HG02884 (cell line): ENCODE measurements around the gene GPALPP1.
"Not testable (repeated sequence)": the region's sequence is repeated elsewhere in the genome, so short reads cannot be mapped to it uniquely, and the experiment has no call there.

Source experiments
- ATAC-seq: cut with Tn5 transposase; IDR thresholded peaks from one replicate; pipeline ENCODE4 v1.9.1; 2021; ENCODE audit warnings: mild to moderate bottlenecking, moderate library complexity; ENCODE audit not compliant: unreplicated experiment

GPALPP1 gene

DNA sequence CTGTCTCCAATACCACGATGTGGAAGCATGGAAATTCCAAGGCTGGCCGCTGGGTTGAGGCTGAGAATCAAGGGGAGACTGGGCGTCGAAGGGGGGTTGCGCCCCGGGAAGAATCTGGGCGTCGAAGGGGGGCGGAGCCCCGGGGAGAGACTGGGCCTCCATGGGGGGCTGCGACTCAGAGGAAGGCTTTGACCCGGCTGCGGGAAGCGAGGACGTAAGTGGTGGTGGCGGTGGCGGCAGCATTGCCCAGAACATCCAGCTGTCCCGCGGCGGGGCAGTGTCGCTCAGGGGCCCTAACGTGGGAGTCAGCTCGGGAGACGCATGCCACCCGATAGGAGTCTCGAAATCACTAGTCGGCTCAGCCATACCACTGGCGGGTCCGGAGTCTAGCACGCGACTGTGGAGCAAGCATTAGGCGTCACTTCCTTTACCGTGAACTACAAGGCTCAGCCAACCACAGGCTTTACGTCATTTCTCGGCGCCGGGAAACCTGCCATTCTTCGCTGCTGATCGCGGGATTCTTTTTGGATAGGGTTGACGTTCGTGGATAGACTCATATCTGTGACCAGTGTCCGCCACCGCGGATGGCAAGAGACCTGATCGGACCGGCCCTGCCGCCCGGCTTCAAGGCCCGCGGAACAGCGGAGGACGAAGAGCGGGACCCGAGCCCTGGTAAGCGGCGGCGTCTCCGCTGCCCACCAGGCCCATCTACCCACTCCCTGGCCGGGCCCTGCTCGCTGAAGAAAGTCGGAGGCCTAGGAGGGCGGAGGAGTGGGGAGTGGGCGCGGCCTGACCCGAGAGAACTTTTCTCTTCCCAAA lies at the start of gene GPALPP1, which contains the start of gene NUFIP1:
Gene GPALPP1, plus strand, starts transcription at position 468 of the 819 bp plus-strand sequence. Its CDS starts 117 bp downstream, at position 585.
Gene NUFIP1, minus strand, starts transcription at position 401 of the 819 bp plus-strand sequence. Its CDS starts 35 bp downstream, at position 366.
- peak; percentile 99 for ATAC-seq

- ATAC-seq: not testable (repeated sequence)
Observed at GRCh38 chr13:44943411-44943810, 45.9 kb upstream of the GPALPP1 start.

GRCh38 chr13:44951184-44951583 lies 38.2 kb upstream of the GPALPP1 start:
- ATAC-seq: no peak

DNA sequence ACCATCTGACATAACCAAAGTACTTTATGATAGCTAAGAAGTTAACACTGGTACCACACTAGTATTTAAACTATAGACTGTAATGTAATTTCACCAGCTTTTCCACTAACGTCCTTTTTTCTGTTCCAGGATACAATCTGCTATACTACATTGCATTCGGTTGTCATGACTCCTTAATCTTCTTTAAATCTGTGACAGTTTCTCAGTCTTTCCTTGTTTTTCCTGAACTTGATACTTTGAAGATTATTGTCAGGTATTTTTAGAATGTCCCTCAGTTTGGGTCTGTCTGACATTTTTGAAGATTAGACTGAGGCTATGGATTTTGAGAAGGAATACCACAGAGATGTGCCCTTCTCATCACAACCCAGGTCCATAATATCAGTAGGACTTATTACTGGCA lies 36.7 kb upstream of the GPALPP1 start:
- ATAC-seq: no peak

- ATAC-seq: no peak
Observed at GRCh38 chr13:44954224-44954623, 35.1 kb upstream of the GPALPP1 start.

DNA sequence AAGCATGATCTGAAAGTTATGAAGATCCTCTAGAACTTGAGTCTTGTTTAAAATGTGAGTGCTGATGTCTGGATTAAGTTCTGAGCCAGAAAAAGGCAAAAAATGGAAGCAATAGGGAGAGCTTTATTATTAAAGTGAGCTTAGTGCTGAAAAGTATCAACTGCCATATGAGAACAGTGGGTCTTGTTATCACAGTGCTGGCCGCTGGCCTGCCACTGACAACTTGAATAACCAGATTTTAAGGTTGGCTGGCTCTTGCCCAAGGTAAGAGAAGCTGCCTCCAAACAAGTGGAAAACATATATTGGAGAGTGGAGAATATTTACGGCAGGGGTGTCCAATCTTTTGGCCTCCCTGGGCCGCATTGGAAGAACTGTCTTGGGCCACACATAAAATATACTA lies 33.9 kb upstream of the GPALPP1 start:
- no peak for ATAC-seq

DNA sequence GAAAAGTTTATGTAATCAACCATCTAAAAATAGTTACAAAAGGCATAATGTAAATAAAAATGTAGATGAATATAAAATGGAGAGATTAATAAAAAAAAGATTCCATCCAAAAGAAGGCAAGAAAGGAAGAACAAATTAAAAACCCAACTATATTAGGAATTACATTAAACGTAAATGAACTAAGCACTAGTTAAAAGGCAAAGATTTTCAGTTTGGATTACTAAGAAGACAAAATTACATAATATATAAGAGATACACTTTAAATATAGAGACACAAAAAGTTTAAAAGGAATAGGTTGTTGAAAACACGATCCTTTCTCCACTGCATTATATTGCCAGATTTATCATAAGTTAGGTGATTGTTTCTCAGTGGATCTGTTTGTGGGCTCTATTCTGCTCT lies 27.3 kb upstream of the GPALPP1 start:
- ATAC-seq: no peak

DNA sequence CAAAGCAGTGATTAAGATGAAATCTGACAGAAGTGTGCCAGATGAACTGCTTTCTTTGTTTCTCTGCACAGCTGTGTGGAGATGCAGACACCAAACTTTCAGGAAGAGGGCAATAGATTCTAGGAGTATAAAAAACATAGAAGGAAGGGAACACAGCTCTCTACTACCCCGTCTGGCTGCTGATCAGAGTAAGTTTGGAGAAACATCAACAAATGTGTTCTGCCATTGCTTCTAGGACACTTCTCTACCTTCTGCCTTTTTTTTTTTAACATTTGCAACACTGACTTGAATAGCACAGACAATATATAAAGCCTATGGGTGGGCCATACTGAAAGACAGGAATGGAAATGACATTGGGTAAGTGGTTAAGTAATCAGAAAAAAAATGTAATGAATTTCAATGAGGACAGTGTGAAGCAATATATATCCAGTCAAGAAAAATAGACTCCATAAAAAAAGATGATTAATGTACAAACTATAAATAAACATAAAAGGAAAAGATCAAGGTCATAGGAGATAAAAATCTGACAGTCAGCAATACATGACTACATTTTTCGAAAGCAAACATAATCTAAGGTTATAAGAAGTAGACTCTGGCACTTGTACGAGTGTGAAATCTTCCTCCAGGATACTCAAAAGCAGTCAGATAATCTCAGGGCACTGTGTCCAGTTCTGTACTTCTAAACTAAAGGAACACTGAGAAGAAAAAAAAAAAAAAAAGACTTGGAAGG lies 21.5 kb upstream of the GPALPP1 start:
- ATAC-seq: no peak

DNA sequence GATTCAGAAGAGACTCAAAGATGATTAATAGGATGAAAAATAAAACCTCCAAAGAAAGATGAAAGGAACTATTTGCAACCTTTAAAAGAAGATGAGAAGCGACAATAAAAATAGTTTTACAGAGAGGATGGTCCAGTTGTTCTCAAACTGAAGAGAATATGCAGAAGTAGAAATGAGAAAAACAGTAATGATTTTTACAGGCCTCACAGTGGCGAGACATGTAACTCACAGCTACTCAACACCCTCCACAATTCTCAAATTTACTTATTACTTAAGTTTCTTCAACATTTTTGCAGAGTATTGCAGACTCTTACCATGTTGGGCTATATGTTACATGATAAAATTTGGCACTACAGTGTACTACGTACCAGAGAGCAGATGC lies 20.9 kb upstream of the GPALPP1 start:
- no peak for ATAC-seq

DNA sequence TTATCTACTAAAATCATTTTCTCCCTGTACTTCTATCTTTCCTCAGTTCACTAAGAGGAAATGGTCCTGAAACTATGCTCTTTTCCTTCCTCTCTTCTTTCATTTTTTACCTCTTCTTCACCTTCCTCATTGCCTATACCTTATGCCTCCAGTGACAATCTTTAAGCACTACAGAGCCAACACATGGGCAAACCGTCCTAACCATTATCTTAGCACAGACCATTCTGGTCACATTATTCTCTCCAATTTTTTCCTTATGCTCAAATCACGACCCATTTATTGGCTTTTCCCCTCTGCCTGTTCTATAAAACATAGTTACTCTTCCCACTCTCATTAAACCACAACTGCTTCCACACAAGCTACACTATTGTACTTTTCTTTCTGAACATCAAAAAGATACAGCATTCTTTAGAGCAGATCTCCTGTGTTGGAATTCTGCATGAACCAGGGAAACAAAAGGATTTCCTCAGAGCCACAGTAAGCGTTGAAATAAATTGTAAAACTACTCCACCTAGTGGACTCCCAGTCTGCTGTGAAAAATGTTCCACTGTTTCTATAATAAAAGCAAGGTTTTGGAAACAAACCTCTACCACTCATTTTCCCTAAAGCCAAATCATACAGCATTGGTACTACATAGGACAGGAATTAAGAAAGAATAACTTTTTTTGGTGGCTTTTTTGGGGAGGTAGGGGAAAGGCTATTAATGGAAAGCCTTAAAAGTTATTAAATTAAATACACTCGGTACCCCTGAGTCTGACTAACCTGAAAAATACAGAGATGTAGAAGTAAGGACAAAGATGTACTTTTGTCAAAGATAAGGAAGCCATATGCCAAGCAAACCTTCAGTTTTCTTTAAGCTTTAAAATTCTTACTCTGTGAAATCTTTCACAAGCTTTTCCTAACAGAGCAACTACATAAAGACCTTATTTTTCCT lies 19.5 kb upstream of the GPALPP1 start:
- no peak for ATAC-seq

DNA sequence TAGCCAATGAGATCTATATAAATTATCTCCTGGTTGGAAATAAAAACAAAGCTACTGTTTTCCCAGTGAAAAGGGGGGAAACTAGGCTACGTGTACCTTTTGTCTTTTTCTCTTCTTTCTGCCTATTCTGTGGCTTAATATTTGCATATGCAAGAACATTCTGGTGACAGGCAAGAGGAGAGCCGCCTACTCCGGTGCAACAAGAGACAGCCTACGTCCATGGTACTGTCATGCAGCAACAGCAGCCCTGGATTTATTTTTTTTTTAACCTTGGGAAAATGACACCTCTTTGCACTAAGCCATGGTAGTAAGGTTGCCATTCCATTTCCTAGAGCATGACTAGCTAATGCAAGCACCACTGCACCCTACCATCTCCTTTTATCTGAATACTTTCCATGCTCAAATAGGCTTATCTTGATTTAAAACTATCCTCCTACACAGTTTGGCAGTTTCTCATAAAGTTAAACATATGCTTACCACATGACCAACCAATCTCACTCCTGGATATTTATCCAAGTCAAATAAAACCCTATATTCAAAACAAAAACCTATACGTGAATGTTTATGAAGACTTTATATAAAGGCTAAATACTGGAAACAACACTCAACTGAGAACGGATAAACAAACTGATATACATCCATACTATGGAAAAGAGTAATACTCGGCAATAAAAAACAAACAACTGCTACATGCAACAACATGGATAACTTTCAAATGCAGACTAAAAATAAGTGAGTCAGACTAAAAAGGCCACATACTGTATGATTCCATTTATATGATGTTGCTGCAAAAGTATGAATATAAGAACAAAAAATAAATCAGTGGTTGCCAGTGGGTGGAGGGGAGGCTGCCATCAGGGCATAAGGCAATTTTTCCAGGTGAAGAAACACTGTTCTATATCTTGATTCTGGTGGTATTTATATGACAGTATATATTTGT lies 17.4 kb upstream of the GPALPP1 start:
- no peak for ATAC-seq

- ATAC-seq: no peak
Observed at GRCh38 chr13:44972956-44973581, 16.3 kb upstream of the GPALPP1 start.

DNA sequence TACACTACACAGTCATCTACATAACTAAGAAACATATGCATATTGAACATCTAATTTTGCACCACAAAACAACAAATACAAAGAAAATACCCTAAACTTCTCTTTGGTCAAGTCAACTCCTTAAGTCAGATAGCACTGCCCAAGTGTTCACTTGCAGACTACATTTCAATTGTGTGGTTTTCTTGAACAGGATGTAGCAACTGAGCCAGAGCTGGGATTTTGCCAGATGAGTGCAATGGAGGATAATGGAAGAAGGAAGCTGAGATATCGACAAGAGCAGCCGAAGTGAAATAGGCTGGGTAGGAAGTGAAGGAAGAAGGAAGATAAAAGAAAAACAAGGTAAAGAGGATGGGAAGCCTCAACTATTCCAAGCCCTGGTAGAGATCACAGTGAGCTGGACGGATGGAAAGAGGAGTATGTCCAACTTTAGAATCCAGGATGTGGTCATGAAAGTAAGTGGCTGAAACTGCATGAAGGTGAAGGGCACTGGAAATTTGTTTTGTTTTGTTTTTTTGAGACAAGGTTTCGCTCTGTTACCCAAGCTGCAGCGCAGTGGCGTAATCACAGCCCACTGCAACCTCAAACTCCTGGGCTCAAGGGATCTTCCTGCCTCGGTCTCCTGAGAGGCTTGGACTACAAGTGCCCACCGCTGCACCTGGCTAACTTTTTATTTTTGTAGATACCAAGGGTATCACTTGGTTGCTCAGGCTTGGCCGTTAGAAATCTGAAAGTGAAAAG lies 15.1 kb upstream of the GPALPP1 start:
- no peak for ATAC-seq

DNA sequence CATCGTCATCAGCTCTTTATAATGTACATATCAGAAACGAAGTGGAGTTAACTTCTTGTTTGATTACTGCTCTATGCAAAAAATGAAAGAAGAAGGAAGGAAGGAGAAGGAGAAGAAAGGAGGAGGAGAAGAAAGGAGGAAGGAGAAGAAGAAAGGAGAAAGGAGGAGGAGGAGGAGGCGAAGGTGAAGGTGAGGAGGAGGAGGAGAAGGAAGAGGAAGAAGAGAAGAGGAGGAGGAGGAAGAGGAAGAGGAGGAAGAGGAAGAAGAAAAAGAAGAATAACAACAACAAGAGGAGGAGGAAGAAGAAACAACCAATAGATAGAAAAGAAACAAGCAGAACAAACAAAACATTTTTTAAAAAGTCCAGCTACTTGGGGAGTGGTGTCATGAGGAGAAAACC lies 13.1 kb upstream of the GPALPP1 start:
- no peak for ATAC-seq

DNA sequence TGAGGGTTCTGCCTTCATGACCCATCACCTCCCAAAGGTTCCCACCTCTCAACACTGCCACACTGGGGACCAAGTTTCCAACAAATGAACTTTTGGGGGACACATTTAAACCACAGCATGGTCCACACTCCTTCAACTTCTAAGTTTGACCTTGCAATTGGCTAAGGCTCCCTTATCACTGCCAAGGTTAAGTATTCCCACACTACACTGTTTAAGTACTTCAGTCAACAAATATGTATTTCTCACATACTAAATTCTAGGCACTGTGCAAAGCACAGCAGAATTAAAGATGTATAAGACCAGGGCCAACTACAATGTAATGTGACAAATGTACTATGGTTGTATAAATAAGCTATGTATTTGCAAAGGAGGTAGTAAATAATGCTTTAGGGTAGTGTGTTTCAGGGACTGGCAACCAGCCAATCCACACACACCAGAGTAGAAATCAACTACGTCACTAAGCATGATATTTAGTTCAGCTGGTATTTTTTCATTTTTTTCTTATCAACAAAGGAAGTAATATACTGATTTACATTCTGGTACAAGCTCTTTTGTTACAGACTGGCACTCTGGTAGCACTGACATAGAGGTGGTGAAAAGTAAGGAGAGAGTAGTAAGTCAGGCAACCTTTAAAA lies 12.3 kb upstream of the GPALPP1 start:
- no peak for ATAC-seq

DNA sequence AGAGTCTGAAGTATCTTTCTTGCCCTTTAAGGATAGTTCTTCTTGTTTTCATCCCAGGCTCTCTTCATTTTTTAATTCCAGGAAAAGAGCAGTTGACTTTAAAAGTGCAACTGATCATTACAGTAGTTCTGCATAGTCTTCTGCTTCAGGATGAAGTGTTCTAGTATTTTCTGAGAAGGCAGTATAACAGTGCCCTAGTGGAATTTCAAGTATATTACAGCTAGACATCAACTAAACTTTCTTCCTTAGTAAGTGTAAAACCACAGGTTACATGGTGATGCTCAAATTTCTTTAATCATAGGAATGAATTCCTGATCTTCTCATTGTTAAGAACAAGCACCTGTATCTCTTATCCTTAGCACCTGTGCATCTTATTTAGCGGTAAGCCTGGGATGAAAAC lies 11.0 kb upstream of the GPALPP1 start:
- no peak for ATAC-seq

DNA sequence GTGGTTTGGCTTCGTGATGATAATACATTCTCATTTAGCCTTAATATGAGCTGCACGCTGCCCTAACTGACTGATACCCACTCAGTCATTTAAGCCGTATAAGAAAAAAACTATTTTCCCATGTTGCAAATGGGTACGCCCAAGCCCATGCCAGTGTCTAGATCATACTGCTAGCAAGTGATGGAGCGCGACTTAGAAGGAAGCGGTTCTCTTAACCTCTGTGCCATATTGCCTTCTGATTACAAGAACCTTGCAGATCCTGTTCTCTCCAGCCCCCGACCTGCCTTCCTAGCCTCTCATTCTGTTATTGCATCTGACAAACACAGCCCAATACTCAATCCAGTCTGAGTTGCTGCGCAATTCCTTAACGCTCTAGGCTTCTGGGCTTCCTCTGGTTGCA lies 603 bp downstream of the GPALPP1 start:
- ATAC-seq: no peak

- ATAC-seq: no peak
Observed at GRCh38 chr13:45003417-45003816, 14.1 kb downstream of the GPALPP1 start.
